Amniotic epithelial cell (primary cell): ENCODE results near the gene TMED6.

ENCODE experiments used
- DNase-seq: peaks from one replicate; pipeline ENCODE4 v3.0.0-alpha.2; 2010; ENCODE audit warnings: low read depth

Gene TMED6

GRCh38 chr16:69324013-69324531 lies 27.5 kb downstream of the TMED6 start:
- DNase-seq, result no peak

GRCh38 chr16:69323415-69323814 lies 28.2 kb downstream of the TMED6 start:
- DNase-seq, result no peak

DNA sequence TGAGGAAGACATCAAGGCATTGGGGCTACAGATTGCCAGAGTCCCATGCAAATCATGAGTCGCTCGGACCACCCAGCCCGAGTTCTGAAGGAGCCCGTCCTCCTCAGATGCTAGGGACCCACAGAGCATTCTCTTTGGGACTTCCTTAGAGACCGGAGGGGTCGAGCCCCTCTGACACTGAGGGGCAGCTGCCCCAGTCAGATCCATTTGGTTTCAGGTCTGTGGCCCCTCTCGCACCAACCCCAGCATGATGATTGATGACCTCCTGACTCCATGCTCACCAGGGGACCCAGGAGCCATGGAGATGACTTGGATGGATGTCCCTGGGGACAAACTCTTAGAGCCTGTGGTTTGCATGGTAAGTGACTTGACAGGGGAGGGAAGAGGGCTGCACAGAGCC lies 29.2 kb downstream of the TMED6 start:
- DNase-seq, result no peak

GRCh38 chr16:69321080-69321479 lies 30.5 kb downstream of the TMED6 start:
- DNase-seq, result no peak

DNA sequence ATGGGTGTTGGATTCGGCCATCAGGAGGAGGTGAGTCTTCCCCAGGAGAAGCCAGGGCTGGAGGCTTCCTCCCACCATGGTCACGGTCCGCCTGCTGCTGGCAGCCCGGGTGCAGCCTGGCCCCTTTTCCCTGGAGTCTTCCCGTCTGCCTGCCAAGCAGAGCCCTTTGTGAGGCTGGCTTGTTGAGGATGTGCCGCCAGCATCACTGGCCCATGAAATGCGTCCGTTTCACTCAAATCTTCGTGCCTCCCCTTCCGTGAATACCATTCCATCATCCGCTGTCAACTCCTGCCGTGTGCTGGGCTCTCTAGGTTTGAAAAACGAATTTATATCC lies 30.9 kb downstream of the TMED6 start:
- no peak for DNase-seq

GRCh38 chr16:69319826-69320739 lies 31.5 kb downstream of the TMED6 start:
- DNase-seq, result no peak

DNA sequence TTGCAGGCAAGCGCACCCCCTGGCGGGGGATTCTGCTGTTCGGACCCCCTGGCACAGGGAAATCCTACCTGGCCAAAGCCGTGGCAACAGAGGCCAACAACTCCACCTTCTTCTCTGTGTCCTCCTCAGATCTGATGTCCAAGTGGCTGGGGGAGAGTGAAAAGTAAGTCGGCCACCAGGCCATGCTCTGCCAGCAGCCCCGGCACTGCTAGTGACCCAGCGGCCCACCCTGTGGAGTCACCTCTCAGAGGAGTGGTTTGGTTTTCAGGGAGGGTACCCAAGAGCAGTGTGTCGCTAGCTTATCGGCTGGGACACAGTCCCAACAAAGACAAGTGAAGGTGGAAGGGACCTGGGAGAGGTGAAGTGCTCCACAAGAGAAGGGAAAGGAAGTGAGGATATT lies 32.2 kb downstream of the TMED6 start:
- no peak for DNase-seq

DNA sequence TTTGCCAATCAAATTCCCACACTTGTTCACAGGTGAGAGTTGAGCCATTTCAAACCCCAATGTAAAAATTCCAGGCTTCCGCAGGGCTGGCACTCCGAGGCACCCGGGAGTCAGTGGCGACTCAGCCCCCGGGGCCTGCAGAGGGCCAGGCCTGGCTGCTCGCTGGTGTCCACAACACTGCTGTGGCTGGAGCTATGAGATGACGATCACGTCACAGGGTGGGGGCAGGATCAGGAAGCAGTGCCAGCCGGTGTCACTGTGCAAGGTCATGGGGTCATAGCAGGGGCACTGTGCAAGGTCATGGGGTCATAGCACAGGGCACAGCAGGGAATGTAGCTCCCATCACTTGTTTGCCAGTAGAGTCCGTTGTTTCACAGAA lies 32.7 kb downstream of the TMED6 start:
- DNase-seq, result no peak

- DNase-seq, result no peak
These were observed 33.2 kb downstream of the TMED6 start for GRCh38 chr16:69318177-69318910.

GRCh38 chr16:69316595-69317034 lies 35.0 kb downstream of the TMED6 start:
- no peak for DNase-seq

GRCh38 chr16:69315486-69316311 lies 35.9 kb downstream of the TMED6 start:
- no peak for DNase-seq

DNA sequence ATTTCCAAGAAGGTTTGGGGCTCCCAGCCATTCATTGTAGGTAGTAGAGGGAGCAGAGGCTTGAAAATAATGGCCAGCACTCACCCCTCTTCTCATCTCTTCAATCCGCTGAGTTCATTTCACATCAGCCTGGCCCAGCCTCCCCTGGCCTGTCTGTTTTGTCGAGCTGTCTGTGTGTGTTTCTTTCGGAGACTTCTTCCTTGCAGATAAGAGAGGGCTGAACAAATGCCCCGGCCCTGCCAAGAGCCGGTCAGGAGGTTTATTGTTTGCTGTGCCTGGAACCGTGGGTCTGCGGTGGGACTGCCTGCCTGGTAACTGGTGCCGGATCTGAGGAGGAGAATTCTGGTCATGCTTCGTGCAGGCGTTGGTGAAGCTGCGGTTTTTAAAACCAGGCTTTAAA lies 37.1 kb downstream of the TMED6 start:
- no peak for DNase-seq

DNA sequence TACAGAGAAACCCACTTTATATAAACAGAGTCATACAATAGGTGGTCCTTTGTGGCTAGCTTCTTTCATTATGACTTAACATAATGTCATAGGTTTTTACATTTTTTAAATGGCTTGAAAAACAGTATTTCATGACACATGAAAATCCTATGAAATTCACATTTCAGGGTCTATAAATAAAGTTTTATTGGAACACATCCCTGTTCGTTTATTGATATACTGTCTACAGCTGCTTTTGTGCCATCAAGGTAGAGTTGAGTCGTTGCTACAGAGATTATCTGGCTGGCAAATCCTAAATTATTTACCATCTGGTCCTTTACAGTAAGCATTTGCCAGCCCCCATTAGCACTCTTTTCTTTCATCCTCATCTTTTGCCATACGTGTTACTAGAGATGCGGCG lies 38.1 kb downstream of the TMED6 start:
- DNase-seq, result no peak

- DNase-seq, result peak; percentile 27
These were observed 39.8 kb downstream of the TMED6 start for GRCh38 chr16:69311533-69312387.

DNA sequence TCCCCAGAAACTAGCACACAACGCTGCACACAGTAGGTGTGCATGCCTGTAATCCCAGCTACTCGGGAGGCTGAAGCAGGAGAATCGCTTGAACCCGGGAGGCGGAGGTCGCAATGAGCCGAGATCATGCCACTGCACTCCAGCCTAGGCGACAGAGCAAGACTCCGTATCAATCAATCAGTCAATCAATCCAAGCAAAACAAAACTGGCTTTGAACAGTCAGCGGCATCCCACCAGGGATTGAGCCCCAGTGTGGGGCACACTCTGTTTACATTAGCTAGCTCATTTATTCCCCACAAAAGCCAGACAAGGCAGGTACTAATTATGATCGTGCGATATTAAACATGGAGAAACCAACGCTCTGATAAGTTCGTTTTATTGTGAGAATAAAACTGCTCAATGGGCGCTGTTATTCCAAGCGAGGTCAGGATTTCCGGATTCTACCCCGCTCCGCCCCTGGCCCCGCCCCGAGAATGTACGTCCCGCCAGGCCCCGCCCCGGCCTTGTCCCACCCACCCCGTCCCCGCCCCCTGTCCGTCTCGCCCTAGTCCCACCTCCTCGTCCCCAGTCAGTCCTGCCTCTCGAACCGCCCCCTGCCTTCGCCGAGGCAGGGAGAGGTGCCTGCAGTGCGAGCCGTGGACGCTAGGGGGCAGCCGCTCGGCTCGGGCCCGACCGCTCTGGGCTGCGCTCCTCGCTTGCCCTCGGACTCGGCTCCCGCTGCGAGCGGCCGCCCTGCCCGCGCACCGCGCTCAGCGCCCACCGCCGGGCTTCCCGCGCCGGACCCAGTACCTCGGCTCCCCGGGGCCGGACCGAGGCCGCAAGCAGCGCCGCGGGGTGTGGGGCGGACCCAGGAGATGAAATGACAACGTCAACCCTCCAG lies 40.7 kb downstream of the TMED6 start, which contains the start of gene VPS4A:
Gene VPS4A (plus strand): TSS at position 698 of the 880 bp plus-strand sequence. CDS start 162 bp downstream, at position 860.
- peak; percentile 92 for DNase-seq

- no peak for DNase-seq
These were observed 42.3 kb downstream of the TMED6 start for GRCh38 chr16:69309316-69309715.

- DNase-seq, result no peak
These were observed 43.7 kb downstream of the TMED6 start for GRCh38 chr16:69307856-69308255.

DNA sequence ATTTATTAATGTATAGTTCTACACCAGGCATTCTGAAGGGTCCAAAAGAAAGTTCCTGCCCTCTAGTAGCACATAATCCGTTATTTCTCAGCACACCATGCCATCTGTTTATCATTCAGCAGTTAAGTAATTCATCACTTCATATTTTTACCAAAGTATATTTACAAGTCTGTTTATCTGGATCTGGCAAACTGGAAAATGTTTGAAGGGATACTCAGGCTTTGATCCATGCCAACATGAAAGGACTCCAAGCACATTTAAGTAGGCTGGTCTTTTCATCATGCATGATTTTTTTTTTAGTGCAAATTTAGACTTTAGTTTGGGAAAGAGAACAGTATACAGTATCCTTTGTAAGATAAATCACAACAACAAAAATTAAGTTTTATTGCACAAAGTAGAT lies 44.5 kb downstream of the TMED6 start:
- no peak for DNase-seq

DNA sequence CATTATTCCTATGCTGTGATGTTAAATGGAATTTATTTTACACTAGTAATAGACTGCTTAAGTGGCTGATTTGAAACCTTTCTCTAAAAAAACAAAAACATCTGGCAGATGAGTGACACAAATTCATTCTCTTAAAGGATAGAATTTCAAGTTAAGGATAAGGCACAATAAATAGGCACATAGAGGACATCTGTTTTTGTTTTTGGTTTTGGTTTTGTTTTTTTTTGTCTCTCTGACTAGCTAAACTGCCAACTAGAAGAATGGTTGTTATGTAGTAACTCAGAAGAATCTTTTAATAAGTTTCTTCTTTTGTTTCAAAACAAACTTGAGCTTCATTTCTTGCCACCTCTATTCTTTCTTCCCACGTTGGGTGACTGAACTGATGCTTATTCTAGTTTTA lies 45.6 kb downstream of the TMED6 start:
- no peak for DNase-seq

GRCh38 chr16:69302301-69302700 lies 49.3 kb downstream of the TMED6 start:
- DNase-seq, result no peak
